HEK293T (cell line): ENCODE data around the gene IRAK1.

Experiments used
- CTCF ChIA-PET: fragments of 350-600 bp; formaldehyde crosslinking; extraction: SDS; loops from one replicate; lab custom pipeline; 2021; ENCODE audit warnings: antibody characterized with exemption, inconsistent platforms; lab: Yijun Ruan, JAX
- POLR2A ChIA-PET: fragments of 350-600 bp; formaldehyde crosslinking; extraction: SDS; loops from one replicate; lab custom pipeline; 2020; ENCODE audit warnings: antibody characterized with exemption, inconsistent platforms; lab: Yijun Ruan, JAX
- DNase-seq: peaks from one replicate; pipeline ENCODE4 v3.0.0; 2012; ENCODE audit warnings: mixed read lengths; ENCODE audit errors: extremely low spot score
- ARNT ChIP-seq: fragments of 450-650 bp; IDR thresholded peaks from 2 replicates; pipeline ENCODE4 v1.6.1; 2017; ENCODE audit warnings: mild to moderate bottlenecking
- BHLHE40 ChIP-seq: fragments of 450-650 bp; IDR thresholded peaks from 2 replicates; pipeline ENCODE4 v1.6.1; 2016; ENCODE audit warnings: mild to moderate bottlenecking, moderate library complexity, borderline replicate concordance
- CTBP1 ChIP-seq: fragments of 450-650 bp; IDR thresholded peaks from 2 replicates; pipeline ENCODE4 v1.6.1; 2016; ENCODE audit warnings: borderline replicate concordance
- ELF4 ChIP-seq: fragments of 450-650 bp; IDR thresholded peaks from 2 replicates; pipeline ENCODE4 v1.6.1; 2017; ENCODE audit warnings: antibody characterized with exemption
- FOXA1 ChIP-seq: fragments of 450-650 bp; IDR thresholded peaks from 2 replicates; pipeline ENCODE4 v1.6.1; 2016; ENCODE audit warnings: mild to moderate bottlenecking
- FOXK2 ChIP-seq: fragments of 450-650 bp; IDR thresholded peaks from 2 replicates; pipeline ENCODE4 v1.6.1; 2016; ENCODE audit warnings: mild to moderate bottlenecking
- FOXM1 ChIP-seq: fragments of 450-650 bp; IDR thresholded peaks from 2 replicates; pipeline ENCODE4 v1.6.1; 2017; ENCODE audit warnings: mild to moderate bottlenecking, borderline replicate concordance
- HDGF ChIP-seq: fragments of 450-650 bp; IDR thresholded peaks from 2 replicates; pipeline ENCODE4 v1.6.1; 2017; ENCODE audit warnings: antibody characterized with exemption, borderline replicate concordance
- L3MBTL2 ChIP-seq: fragments of 450-650 bp; conservative IDR thresholded peaks from 2 replicates; pipeline ENCODE4 v1.6.1; 2016; ENCODE audit warnings: mild to moderate bottlenecking
- LEF1 ChIP-seq: fragments of 450-650 bp; IDR thresholded peaks from 2 replicates; pipeline ENCODE4 v1.6.1; 2017; ENCODE audit warnings: mild to moderate bottlenecking, borderline replicate concordance
- NFRKB ChIP-seq: fragments of 450-650 bp; IDR thresholded peaks from 2 replicates; pipeline ENCODE4 v1.6.1; 2016; ENCODE audit warnings: mild to moderate bottlenecking, moderate library complexity
- PKNOX1 ChIP-seq: fragments of 450-650 bp; IDR thresholded peaks from 2 replicates; pipeline ENCODE4 v1.6.1; 2016
- SP1 ChIP-seq: fragments of 450-650 bp; IDR thresholded peaks from 2 replicates; pipeline ENCODE4 v1.6.1; 2017
- SUZ12 ChIP-seq: fragments of 450-650 bp; IDR thresholded peaks from 2 replicates; pipeline ENCODE4 v1.6.1; 2016; ENCODE audit warnings: mild to moderate bottlenecking
- TARDBP ChIP-seq: fragments of 450-650 bp; IDR thresholded peaks from 2 replicates; pipeline ENCODE4 v1.6.1; 2016
- ZNF384 ChIP-seq: fragments of 450-650 bp; IDR thresholded peaks from 2 replicates; pipeline ENCODE4 v1.6.1; 2016

The IRAK1 gene

GRCh38 chrX:153968754-153969124 lies 51.0 kb downstream of the IRAK1 start:
- ChIA-PET POLR2A (interaction anchor here (1.3 kb wide), 1 partner anchor 24 kb away, joined by 5 read pairs; the partner anchor contains the start of gene RENBP), CTCF (interaction anchor here (0.6 to 6.2 kb wide), 5 partner anchors 16 to 213 kb away, joined by 3 to 36 read pairs (median 5); partner anchors contain the start of gene PLXNB3)
- peak; percentile 30 for DNase-seq
- TF ChIP-seq SUZ12 (no peak), FOXK2 (no peak), ZNF384 (no peak), NFRKB (no peak), L3MBTL2 (no peak), CTBP1 (no peak), PKNOX1 (no peak), LEF1 (no peak), ELF4 (no peak), FOXM1 (no peak), BHLHE40 (no peak), ARNT (no peak), HDGF (no peak), SP1 (no peak), FOXA1 (no peak), TARDBP (no peak)

- CTCF ChIA-PET, result interaction anchor here (0.6 to 6.2 kb wide), 4 partner anchors 16 to 212 kb away, joined by 4 to 36 read pairs (median 8); partner anchors contain the start of gene RENBP
- TF ChIP-seq BHLHE40, result no peak
- no peak for TF ChIP-seq ARNT
- TF ChIP-seq FOXM1, result no peak
- TF ChIP-seq PKNOX1, result no peak
- DNase-seq, result no peak
- POLR2A ChIA-PET, result interaction anchor here (1.0 kb wide), 1 partner anchor 41 kb away, joined by 3 read pairs; no protein-coding TSS in a partner anchor
Measured at GRCh38 chrX:153968255-153968654, 51.4 kb downstream of the IRAK1 start.

- DNase-seq, result no peak
- POLR2A ChIA-PET, result interaction anchor here (1.0 to 1.1 kb wide), 2 partner anchors 39 to 40 kb away, joined by 3 read pairs; no protein-coding TSS in a partner anchor
Measured at GRCh38 chrX:153967536-153968224, 52.0 kb downstream of the IRAK1 start.

GRCh38 chrX:153966841-153967535 lies 52.7 kb downstream of the IRAK1 start:
- DNase-seq, result no peak
- ChIA-PET POLR2A (interaction anchor here (1.1 kb wide), 1 partner anchor 39 kb away, joined by 3 read pairs; no protein-coding TSS in a partner anchor), CTCF (interaction anchor here (1.5 to 6.2 kb wide), 3 partner anchors 20 to 44 kb away, joined by 5 to 36 read pairs (median 7); partner anchors contain the start of gene RENBP)
- no peak for TF ChIP-seq FOXM1
- TF ChIP-seq SUZ12, result no peak
- no peak for TF ChIP-seq CTBP1
- no peak for TF ChIP-seq HDGF

More at GRCh38 chrX:153967536-153968224, 52.0 kb downstream of the IRAK1 start:
- CTCF ChIA-PET, result interaction anchor here (1.8 to 6.2 kb wide), 3 partner anchors 15 to 22 kb away, joined by 7 to 36 read pairs (median 8); partner anchors contain the start of gene RENBP
- no peak for TF ChIP-seq PKNOX1
- TF ChIP-seq TARDBP, result no peak
- no peak for TF ChIP-seq FOXK2
- no peak for TF ChIP-seq ELF4

GRCh38 chrX:153966283-153966688 lies 53.4 kb downstream of the IRAK1 start:
- no peak for DNase-seq
- ChIA-PET CTCF (interaction anchor here (1.5 to 6.2 kb wide), 2 partner anchors 19 to 43 kb away, joined by 5 to 36 read pairs; no protein-coding TSS in a partner anchor), POLR2A (interaction anchor here (0.6 to 1.1 kb wide), 2 partner anchors 38 to 220 kb away, joined by 3 read pairs; no protein-coding TSS in a partner anchor)
- no peak for TF ChIP-seq SUZ12

- TF ChIP-seq NFRKB, result no peak
- TF ChIP-seq FOXM1, result no peak
- TF ChIP-seq ELF4, result no peak
- TF ChIP-seq FOXK2, result no peak
- TF ChIP-seq FOXA1, result no peak
- TF ChIP-seq ARNT, result no peak
- TF ChIP-seq HDGF, result no peak
- no peak for TF ChIP-seq CTBP1
- TF ChIP-seq BHLHE40, result no peak
- no peak for TF ChIP-seq LEF1
- no peak for TF ChIP-seq PKNOX1
- TF ChIP-seq SP1, result no peak
- no peak for TF ChIP-seq TARDBP
- no peak for TF ChIP-seq L3MBTL2
- no peak for TF ChIP-seq ZNF384
- TF ChIP-seq SUZ12, result no peak
- ChIA-PET POLR2A (no interaction called here), CTCF (interaction anchor here (0.6 to 1.5 kb wide), 2 partner anchors 28 to 42 kb away, joined by 3 to 5 read pairs; no protein-coding TSS in a partner anchor)
- DNase-seq, result no peak
Measured at GRCh38 chrX:153965406-153965805, 54.3 kb downstream of the IRAK1 start.
